Endothelial cell of umbilical vein (primary cell): Measurements from ENCODE around the gene NECTIN3. TPM values are rescaled to one million over a fixed set of nuclear protein-coding genes. Genes with fewer than 3 reads are reported as not detected.

Experiments
- BruUV-seq: library from RNA; stranded (reverse); fragments of 400-500 nt; replicated peaks from 2 replicates; lab custom pipeline; 2021; lab: Mats Ljungman, UMichigan
- CTCF ChIA-PET: fragments of 300-600, 350-600 bp; sonication (Branson Sonifier 250); formaldehyde crosslinking; loops from one replicate; lab custom pipeline; 2021; ENCODE audit warnings: antibody characterized with exemption, inconsistent platforms; lab: Charles Lee
- POLR2A ChIA-PET: fragments of 300-600, 350-600 bp; sonication (Branson Sonifier 250); formaldehyde crosslinking; loops from one replicate; lab custom pipeline; 2021; ENCODE audit warnings: antibody characterized with exemption, inconsistent platforms; lab: Charles Lee
- DNase-seq: peaks from one replicate; pipeline ENCODE4 v3.0.0-alpha.2; 2011; ENCODE audit warnings: low read depth, low spot score
- FAIRE-seq: peaks from 2 replicates; lab custom pipeline; 2011; peaks lifted over from hg19 to GRCh38; lab: Jason Lieb, UNC
- H2AFZ ChIP-seq: 2 replicates; pipeline ENCODE4 v1.6.0; 2012; ENCODE audit warnings: low read depth, low read length, control low read depth, inconsistent platforms
- H3K27ac ChIP-seq: 2 replicates; pipeline ENCODE4 v1.5.1; 2011; ENCODE audit warnings: low read depth, mild to moderate bottlenecking, control low read depth, low read length, moderate library complexity; ENCODE audit not compliant: insufficient read depth
- H3K27me3 ChIP-seq, 2 experiments: 2 replicates each; pipeline versions ENCODE4 v1.6.0 to v1.6.1; 2011; ENCODE audit warnings: low read length in 2 of 2, mixed read lengths in 1 of 2; ENCODE audit not compliant: control insufficient read depth in 2 of 2, insufficient read depth in 2 of 2
- H3K36me3 ChIP-seq, 2 experiments: 2 replicates in 1 of 2; 3 replicates in 1 of 2; pipeline ENCODE4 v1.5.1; 2011; ENCODE audit warnings: low read length in 2 of 2, mild to moderate bottlenecking in 1 of 2, moderate library complexity in 1 of 2; ENCODE audit not compliant: control insufficient read depth in 2 of 2, insufficient read depth in 2 of 2; ENCODE audit errors: extremely low read depth in 1 of 2
- H3K4me1 ChIP-seq: 3 replicates; pipeline ENCODE4 v1.5.1; 2011; ENCODE audit warnings: mild to moderate bottlenecking, low read length; ENCODE audit not compliant: control insufficient read depth, insufficient read depth; ENCODE audit errors: extremely low read depth
- H3K4me2 ChIP-seq: 2 replicates; pipeline ENCODE4 v1.6.1; 2011; ENCODE audit warnings: low read length, control low read depth, mixed read lengths; ENCODE audit not compliant: insufficient read depth
- H3K4me3 ChIP-seq, 3 experiments: fragments of 200-600 bp in 1 of 3; sonication (generic), shearing (Covaris generic) in 1 of 3; replicated peaks in 1 of 3; 2 replicates each; pipeline ENCODE4 v1.5.1; 2011 to 2016; ENCODE audit warnings: control low read depth in 3 of 3, low read length in 3 of 3, mild to moderate bottlenecking in 2 of 3, inconsistent platforms in 1 of 3, low read depth in 1 of 3, moderate library complexity in 1 of 3; ENCODE audit not compliant: insufficient read depth in 1 of 3
- H3K79me2 ChIP-seq: 2 replicates; pipeline ENCODE4 v1.6.0; 2012; ENCODE audit warnings: low read length, inconsistent platforms; ENCODE audit not compliant: control insufficient read depth, insufficient read depth
- H3K9ac ChIP-seq: replicated peaks from 2 replicates; pipeline ENCODE3; 2011; ENCODE audit warnings: low read length, control low read depth; ENCODE audit not compliant: insufficient read depth; ENCODE audit errors: extremely low read depth
- H3K9me1 ChIP-seq: replicated peaks from 3 replicates; pipeline ENCODE4 v1.6.0; 2011; ENCODE audit warnings: mild to moderate bottlenecking, low read length; ENCODE audit not compliant: control insufficient read depth, insufficient read depth; ENCODE audit errors: extremely low read depth
- H3K9me3 ChIP-seq: replicated peaks from 2 replicates; pipeline ENCODE4 v1.5.1; 2012; ENCODE audit warnings: low read length, inconsistent platforms; ENCODE audit not compliant: control insufficient read depth, insufficient read depth
- H4K20me1 ChIP-seq: replicated peaks from 2 replicates; pipeline ENCODE3; 2011; ENCODE audit warnings: mild to moderate bottlenecking, low read length; ENCODE audit not compliant: control insufficient read depth, insufficient read depth; ENCODE audit errors: extremely low read depth
- EZH2 ChIP-seq: IDR thresholded peaks from 2 replicates; pipeline ENCODE4 v1.6.1; 2012; ENCODE audit warnings: borderline replicate concordance, low read depth, mild to moderate bottlenecking, moderate library complexity, low read length, inconsistent platforms; ENCODE audit not compliant: severe bottlenecking
- FOS ChIP-seq: IDR thresholded peaks from 2 replicates; pipeline ENCODE4 v1.6.1; 2011; ENCODE audit warnings: mild to moderate bottlenecking, low read length, moderate library complexity, borderline replicate concordance; ENCODE audit not compliant: insufficient read depth
- GATA2 ChIP-seq: IDR thresholded peaks from 2 replicates; pipeline ENCODE4 v1.7.0; 2011; ENCODE audit warnings: low read depth, mild to moderate bottlenecking, moderate library complexity, mixed read lengths, low read length; ENCODE audit not compliant: insufficient read length, insufficient read depth
- JUN ChIP-seq: IDR thresholded peaks from 2 replicates; pipeline ENCODE4 v1.6.1; 2011; ENCODE audit warnings: borderline replicate concordance, low read depth; ENCODE audit not compliant: insufficient read length, insufficient read depth
- MYC ChIP-seq: IDR thresholded peaks from one replicate; pipeline ENCODE4 v1.6.1; 2011; ENCODE audit warnings: mild to moderate bottlenecking, low read depth, low read length
- POLR2A ChIP-seq: IDR thresholded peaks from 2 replicates; pipeline ENCODE4 v1.6.1; 2012; ENCODE audit warnings: low read depth, mild to moderate bottlenecking, control low read depth, low read length
- POLR2AphosphoS5 ChIP-seq: IDR thresholded peaks from 2 replicates; pipeline ENCODE4 v1.6.1; 2012; ENCODE audit warnings: low read depth, mild to moderate bottlenecking, control low read depth, low read length, moderate library complexity; ENCODE audit not compliant: insufficient read depth
- dilution Hi-C: fragments of 300-500 bp; cut with MboI; formaldehyde crosslinking; loops from one replicate; pipeline ENCODE4 v1.15.0; 2019; ENCODE audit warnings: low sequenced_read_pairs; ENCODE audit not compliant: extremely low pct_ligation_motif_present
- intact Hi-C: fragments of 100-400 bp; cut with micrococcal nuclease; formaldehyde crosslinking; loops from one replicate; pipeline ENCODE4 v1.10.0; 2022
- polyA plus RNA-seq, 4 experiments: library from polyadenylated mRNA; depleted of rRNA in 3 of 4; stranded (reverse) in 3 of 4; unstranded in 1 of 4; fragments of >200 nt; gene quantifications; 2 replicates each; pipeline versions ENCODE4 v1.2.1 to v1.2.3, GENCODE V29; 2011 to 2012; ENCODE audit warnings: missing spikeins in 1 of 4
- total RNA-seq: library from RNA; stranded (reverse); gene quantifications from 2 replicates; pipeline ENCODE4 v1.2.3, GENCODE V29; 2021
- TF ChIP-seq, protein P1 (sequence below): IDR thresholded peaks from 2 replicates; pipeline ENCODE4 v1.6.1; 2011; ENCODE audit not compliant: insufficient read depth, insufficient read length
- TF ChIP-seq, protein P2 (sequence below), 2 donors: IDR thresholded peaks; 1 replicate in 1 of 2; 2 replicates in 1 of 2; pipeline ENCODE4 v1.5.1; 2011; ENCODE audit warnings: low read length in 2 of 2, mild to moderate bottlenecking in 2 of 2, moderate library complexity in 2 of 2, control low read depth in 1 of 2, inconsistent platforms in 1 of 2, low read depth in 1 of 2; ENCODE audit not compliant: insufficient read depth in 1 of 2; ENCODE audit errors: extremely low read depth in 1 of 2

NECTIN3 gene
- total and polyA plus RNA-seq, 2 donors (not counting 3 experiments of a cell fraction or from before 2014, with no cell fraction given): 14.3 to 26.9 TPM

DNA sequence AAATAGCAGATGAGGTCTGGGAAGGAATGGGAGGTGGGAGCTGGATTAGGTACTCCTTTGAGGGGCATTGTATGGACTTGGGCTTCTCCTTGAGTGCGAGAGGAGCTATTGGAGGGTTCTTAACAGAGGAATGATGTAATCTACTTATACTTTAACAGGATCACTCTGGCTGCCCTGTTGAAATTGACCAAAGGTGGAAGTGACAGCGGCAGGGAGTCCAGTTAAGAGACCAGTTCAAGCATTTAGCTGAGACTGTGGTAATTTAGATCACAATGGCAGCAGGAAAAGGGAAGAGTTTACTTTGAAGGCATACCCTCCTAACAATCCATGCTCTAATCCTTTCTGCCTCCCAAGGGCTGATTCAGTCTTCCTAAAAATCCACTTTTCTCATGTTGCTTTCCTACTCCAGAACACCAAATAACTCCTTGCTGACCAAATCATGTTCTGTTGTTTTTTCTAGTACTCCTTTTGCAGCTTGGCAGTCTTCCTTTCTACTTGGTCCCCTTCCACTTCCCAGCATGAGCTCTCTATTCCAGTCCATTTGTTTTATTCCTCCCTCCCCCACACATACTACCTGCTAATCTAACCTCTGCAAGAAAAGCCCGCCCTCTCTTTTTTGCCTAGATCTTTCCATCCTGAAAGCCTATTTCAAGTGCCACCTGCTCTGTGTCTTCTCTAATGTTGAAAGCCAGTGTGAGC, 139.4 kb downstream of the NECTIN3 start:
- Histone ChIP-seq H3K79me2 (no peaks in the 10 kb centered on the region), H2AFZ (no peak overlapping the region), H3K4me3 (no peak overlapping the region), H3K9ac (no peak overlapping the region), H3K9me1 (no peaks in the 10 kb centered on the region), H3K27me3 (no peaks in the 10 kb centered on the region), H4K20me1 (no peaks in the 10 kb centered on the region), H3K9me3 (no peaks in the 10 kb centered on the region), H3K4me2 (no peak overlapping the region), H3K4me1 (no peaks in the 10 kb centered on the region), H3K27ac (no peak overlapping the region), H3K36me3 (no peaks in the 10 kb centered on the region)
- CTCF ChIA-PET: no interaction called here
- no peak for FAIRE-seq
- no TSS peak for BruUV-seq
- dilution Hi-C loops (no loop called here), intact Hi-C loops (no loop called here)
- DNase-seq: no peak
- POLR2A ChIA-PET: no interaction called here
- TF ChIP-seq JUN: no peak
- TF ChIP-seq, protein P1, sequence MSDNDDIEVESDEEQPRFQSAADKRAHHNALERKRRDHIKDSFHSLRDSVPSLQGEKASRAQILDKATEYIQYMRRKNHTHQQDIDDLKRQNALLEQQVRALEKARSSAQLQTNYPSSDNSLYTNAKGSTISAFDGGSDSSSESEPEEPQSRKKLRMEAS: no peak
- TF ChIP-seq POLR2A: no peak
- TF ChIP-seq POLR2AphosphoS5: no peak
- TF ChIP-seq FOS: no peak

DNA sequence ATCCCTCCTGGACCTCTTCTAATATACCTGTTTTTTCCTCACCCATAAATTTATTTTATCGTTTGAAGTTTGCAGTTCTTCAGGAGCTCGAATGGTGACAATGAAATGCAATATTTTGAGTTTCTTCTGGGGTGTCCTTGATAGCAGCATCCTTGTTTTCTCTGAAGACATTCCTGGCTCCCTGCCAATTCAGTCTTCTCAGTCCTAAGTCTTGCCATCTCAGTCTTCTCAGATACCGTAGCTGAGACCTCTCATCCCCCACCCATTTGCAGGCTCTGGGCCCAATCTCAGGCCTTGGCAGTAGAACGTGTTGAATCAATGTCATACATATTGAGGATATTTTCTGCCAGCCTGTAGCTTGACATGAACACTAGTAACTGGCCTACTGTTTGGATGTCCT, 140.9 kb downstream of the NECTIN3 start:
- BruUV-seq: no TSS peak
- Histone ChIP-seq H4K20me1 (no peaks in the 10 kb centered on the region), H3K4me3 (no peak overlapping the region), H2AFZ (no peak overlapping the region), H3K4me2 (no peak overlapping the region), H3K9me3 (no peaks in the 10 kb centered on the region), H3K36me3 (no peaks in the 10 kb centered on the region), H3K9ac (no peak overlapping the region), H3K79me2 (no peaks in the 10 kb centered on the region), H3K27me3 (no peaks in the 10 kb centered on the region), H3K4me1 (no peaks in the 10 kb centered on the region), H3K9me1 (no peaks in the 10 kb centered on the region), H3K27ac (no peak overlapping the region)
- dilution Hi-C loops (no loop called here), intact Hi-C loops (no loop called here)
- FAIRE-seq: no peak
- ChIA-PET POLR2A (no interaction called here), CTCF (no interaction called here)
- no peak for DNase-seq
- TF ChIP-seq, protein P1: no peak
- no peak for TF ChIP-seq FOS
- no peak for TF ChIP-seq POLR2A
- TF ChIP-seq MYC: no peak
- no peak for TF ChIP-seq JUN
- TF ChIP-seq, protein P2, sequence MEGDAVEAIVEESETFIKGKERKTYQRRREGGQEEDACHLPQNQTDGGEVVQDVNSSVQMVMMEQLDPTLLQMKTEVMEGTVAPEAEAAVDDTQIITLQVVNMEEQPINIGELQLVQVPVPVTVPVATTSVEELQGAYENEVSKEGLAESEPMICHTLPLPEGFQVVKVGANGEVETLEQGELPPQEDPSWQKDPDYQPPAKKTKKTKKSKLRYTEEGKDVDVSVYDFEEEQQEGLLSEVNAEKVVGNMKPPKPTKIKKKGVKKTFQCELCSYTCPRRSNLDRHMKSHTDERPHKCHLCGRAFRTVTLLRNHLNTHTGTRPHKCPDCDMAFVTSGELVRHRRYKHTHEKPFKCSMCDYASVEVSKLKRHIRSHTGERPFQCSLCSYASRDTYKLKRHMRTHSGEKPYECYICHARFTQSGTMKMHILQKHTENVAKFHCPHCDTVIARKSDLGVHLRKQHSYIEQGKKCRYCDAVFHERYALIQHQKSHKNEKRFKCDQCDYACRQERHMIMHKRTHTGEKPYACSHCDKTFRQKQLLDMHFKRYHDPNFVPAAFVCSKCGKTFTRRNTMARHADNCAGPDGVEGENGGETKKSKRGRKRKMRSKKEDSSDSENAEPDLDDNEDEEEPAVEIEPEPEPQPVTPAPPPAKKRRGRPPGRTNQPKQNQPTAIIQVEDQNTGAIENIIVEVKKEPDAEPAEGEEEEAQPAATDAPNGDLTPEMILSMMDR (IDR thresholded peaks at IDR 0.05; ENCODE audit: extremely low read depth in 1 of 2, insufficient read depth in 1 of 2, low read depth in 1 of 2, low read length in 2 of 2): no peak
- TF ChIP-seq EZH2: no peak
- no peak for TF ChIP-seq GATA2
- no peak for TF ChIP-seq POLR2AphosphoS5
